A172 (cell line): Measurements from ENCODE around the gene LRRK1. TPM values are rescaled to one million over a fixed set of nuclear protein-coding genes. Genes with fewer than 3 reads are reported as not detected.
"Not testable (repeated sequence)": the region's sequence is repeated elsewhere in the genome, so short reads cannot be mapped to it uniquely, and the experiment has no call there.

Experiments used
- DNase-seq: peaks from one replicate; pipeline ENCODE4 v3.0.0-alpha.2; 2015; ENCODE audit warnings: low spot score
- total RNA-seq: library from RNA; depleted of rRNA; stranded (reverse); fragments of >200 nt; shearing (Covaris generic); gene quantifications from 2 replicates; pipeline ENCODE4 v1.2.3, GENCODE V29; 2014

Gene LRRK1
- total RNA-seq, 1 experiment from 2014 or later: 5.3 TPM

- DNase-seq: no peak
Measured at GRCh38 chr15:101069654-101069973, 150.5 kb downstream of the LRRK1 start.

GRCh38 chr15:101070024-101070423 lies 150.9 kb downstream of the LRRK1 start:
- DNase-seq: no peak

GRCh38 chr15:101070502-101071273 lies 151.5 kb downstream of the LRRK1 start:
- DNase-seq: peak; percentile 64

- no peak for DNase-seq
Measured at GRCh38 chr15:101071651-101072050, 152.5 kb downstream of the LRRK1 start.

- DNase-seq: not testable (repeated sequence)
Measured at GRCh38 chr15:101072235-101072634, 153.1 kb downstream of the LRRK1 start.

GRCh38 chr15:101077806-101078668 lies 158.9 kb downstream of the LRRK1 start:
- DNase-seq: not testable (repeated sequence)

GRCh38 chr15:101078669-101079323 lies 159.6 kb downstream of the LRRK1 start:
- no peak for DNase-seq

GRCh38 chr15:101081900-101082299 lies 162.7 kb downstream of the LRRK1 start:
- no peak for DNase-seq

- DNase-seq: no peak
Measured at GRCh38 chr15:101083336-101084045, 164.3 kb downstream of the LRRK1 start.

GRCh38 chr15:101084801-101085200 lies 165.6 kb downstream of the LRRK1 start:
- no peak for DNase-seq

- DNase-seq: no peak
Measured at GRCh38 chr15:101085311-101085700, 166.1 kb downstream of the LRRK1 start.

- DNase-seq: no peak
Measured at GRCh38 chr15:101086394-101087171, 167.4 kb downstream of the LRRK1 start.

GRCh38 chr15:101087172-101087769 lies 168.1 kb downstream of the LRRK1 start:
- DNase-seq: no peak

GRCh38 chr15:101088271-101088670 lies 169.1 kb downstream of the LRRK1 start:
- DNase-seq: no peak

GRCh38 chr15:101088788-101089578 lies 169.8 kb downstream of the LRRK1 start:
- DNase-seq: no peak

- DNase-seq: no peak
Measured at GRCh38 chr15:101089579-101090427, 170.6 kb downstream of the LRRK1 start.

GRCh38 chr15:101090428-101090790 lies 171.3 kb downstream of the LRRK1 start:
- DNase-seq: no peak

- DNase-seq: peak; percentile 67
Measured at GRCh38 chr15:101091080-101092017, 172.2 kb downstream of the LRRK1 start.
